Superior temporal gyrus (tissue), 1 donor: ENCODE measurements around the gene PITX2.

Source experiments
- DNase-seq: peaks from one replicate; pipeline ENCODE4 v3.0.0-alpha.2; 2016; ENCODE audit errors: extremely low spot score

Gene PITX2

DNA sequence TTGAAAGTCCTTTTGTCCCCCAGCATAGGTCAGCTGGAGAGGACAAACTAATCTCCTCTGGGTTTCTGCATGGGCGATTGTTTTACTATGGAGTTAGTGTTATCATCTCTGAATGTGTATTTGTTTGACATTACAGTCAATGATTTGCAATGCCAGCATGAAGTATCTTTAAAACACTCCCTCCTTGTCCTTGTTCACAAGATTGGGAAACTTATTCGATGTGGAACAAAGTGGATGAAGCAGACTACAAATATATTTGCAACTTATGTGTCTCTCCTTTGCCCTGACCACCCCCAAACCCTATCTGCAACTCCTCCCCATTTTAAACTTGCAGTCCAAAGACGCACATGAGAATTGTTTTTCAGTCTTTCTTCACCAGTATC, 1.5 kb upstream of the PITX2 start:
- no peak for DNase-seq

DNA sequence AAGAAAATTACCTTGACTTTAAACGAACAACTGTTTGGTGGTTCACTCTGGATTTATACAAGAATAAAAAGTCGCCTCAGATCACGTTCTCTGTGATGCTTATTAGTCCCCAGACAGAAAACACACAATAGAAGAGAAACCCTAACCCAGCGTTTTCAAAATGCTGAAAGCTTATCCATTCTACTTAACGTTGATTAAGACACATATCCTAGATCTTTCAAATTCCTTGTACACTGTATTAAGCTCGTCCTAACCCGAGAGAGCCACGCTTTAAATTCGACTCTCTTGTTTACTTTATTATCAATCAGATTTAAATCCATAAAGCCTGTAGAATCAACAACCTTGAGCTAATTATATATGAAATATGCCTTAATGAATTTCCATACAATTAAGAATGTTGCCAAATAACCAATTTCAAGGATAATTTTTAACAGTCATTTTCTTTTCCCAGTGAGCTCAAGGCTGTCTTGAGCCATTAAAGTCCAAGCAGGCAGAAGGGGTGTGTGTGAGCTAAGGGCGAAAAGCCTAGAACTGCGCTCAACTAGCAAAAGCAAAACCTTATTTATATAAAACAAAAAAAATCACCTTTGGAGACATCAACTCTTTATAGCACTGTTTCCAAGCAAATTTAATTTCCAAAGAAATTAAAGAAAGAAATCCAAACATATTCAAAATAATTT, 981 bp upstream of the PITX2 start:
- DNase-seq: no peak

DNA sequence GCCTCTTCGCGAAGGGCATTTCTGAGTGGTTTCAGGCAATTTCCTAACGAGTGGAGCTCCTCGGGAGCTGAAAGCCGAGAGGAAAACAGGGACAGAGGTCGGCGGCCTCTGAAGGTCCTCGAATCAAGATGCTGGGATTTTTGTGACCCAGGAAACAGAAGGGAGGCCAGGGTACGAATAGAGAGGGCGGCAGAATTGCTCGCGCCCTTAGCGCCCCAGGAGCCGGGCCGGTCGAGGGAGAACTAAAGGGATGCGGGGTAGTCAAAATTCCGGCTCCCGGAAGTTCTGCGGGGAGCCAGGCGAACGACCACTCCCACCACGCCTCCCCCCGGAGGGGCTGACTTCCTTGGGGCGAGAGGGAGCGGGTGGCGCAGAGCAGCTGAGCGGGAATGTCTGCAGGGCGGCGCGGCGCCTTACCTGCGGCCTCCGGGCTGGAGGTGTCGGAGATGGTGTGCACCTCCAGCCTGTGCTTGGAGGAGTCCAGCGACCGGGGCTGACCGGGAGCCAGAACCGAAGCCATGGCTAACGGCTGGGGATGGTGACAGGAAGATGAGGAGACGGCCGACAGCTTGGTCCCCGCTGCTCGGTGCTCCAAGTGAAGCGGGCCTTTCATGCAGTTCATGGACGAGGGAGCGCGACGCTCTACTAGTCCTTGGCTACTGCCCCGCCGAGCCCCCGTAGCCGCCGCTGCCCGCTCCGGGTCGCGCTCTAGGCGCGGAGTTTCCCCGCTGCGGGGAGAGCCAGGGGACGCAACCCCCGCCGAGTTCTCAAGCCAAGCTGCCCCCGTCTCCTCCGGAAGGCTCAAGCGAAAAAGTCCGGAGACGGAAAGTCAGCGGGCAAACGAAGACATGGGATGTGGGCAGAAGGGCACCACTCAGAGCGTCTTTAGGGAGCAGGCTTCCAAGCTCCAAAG, 782 bp downstream of the PITX2 start:
- no peak for DNase-seq

DNA sequence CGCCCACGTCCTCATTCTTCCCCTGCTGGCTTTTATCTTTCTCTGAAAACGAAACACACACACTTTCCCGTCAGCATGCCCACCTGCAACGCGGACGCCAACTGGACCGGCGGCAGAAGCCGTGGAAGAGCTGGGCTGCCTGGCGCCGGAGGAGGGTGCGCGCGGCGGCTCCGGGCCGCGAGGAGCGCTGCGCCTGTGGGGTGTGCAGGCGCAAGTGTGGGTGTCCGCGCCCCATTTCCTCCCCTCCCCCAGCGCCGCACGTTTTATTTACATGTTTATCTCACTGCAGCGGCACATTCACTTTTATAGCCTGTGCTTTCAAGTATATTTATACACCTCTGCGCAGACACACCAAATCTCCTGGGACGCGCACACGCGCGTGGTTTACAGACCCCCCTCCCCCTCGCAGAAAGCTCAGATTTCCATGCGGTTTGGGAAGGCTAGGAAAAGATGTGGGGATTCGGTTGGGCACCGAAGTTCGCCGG, 1.5 kb downstream of the PITX2 start:
- DNase-seq: no peak

DNA sequence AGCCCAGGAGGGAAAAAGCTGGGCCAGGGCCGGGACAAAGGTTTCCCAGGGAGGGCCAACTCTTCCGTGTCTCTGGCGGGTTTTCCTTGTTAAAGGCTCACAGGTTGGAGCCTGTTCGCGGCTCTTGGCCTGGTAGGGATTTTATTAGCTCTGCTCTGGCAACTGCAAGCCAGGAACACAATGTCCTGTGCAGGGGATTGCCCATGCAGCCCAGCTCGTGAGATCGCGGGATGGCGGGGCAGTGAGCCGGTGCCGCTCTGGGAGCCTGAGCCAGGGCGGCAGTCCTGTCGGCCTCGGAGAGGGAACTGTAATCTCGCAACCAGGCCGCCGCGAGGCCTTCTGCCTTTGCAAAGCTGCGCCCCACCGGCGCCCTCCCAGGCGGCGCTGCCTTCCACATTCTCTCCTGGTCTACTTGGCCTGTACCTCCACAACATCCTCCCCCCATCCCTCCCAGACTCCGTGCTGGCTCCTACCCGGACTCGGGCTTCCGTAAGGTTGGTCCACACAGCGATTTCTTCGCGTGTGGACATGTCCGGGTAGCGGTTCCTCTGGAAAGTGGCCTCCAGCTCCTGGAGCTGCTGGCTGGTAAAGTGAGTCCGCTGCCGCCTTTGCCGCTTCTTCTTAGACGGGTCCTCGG, 2.1 kb downstream of the PITX2 start:
- no peak for DNase-seq

DNA sequence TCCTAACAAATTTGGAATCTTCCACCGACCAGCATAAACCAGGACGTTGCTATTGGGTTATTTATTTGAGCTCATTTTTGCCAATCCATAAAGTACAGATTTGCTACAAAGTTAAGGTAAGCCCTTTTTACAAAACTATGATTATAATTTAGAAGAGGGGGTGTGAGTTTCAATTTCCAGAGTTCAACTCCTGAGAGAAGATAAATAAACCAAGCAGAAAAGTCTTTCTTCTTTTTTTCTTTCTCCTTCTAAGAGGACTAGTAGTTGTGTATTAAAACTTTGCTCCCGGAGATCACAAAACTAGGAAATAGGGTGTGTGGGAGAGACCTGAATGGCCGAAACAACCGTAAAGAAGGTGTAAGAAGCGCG, 2.6 kb downstream of the PITX2 start:
- DNase-seq: no peak

DNA sequence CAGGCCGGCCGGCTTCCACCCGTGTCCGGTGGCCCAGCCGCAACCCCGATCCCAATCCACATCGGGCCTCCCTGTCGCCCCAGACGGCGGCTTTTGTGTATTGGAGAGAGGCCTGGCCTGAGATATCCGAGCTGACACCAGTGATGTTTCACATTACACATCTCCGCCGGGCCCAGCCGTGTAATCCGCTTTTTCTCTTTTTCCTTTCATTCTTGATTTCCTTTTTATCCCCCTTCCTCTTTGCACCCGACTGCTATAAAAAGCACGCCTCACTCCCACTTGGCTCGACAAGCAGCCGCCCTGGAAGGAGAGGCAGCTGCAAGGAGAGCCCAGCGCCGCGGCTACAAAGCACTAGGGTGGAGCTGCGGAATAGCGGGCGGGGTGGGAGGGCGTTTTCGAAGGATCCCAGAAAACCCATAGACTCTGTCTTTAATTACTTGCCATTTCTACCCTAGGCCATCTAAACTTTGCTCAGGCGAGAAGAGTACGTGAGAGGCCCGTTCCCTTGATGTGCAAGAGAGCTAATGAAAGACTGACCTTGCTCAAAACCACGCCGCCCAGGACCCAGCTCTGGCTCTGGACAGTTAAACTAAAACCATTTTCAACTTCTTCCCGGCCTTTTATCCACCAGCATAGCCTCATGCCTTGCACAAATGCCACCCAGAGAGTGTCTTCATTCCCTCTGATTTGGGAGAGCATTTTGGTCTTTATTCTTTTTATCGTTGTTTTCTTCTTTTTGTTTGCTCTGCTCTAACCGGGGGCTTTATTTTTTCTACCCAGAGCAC, 3.2 kb downstream of the PITX2 start:
- DNase-seq: no peak

DNA sequence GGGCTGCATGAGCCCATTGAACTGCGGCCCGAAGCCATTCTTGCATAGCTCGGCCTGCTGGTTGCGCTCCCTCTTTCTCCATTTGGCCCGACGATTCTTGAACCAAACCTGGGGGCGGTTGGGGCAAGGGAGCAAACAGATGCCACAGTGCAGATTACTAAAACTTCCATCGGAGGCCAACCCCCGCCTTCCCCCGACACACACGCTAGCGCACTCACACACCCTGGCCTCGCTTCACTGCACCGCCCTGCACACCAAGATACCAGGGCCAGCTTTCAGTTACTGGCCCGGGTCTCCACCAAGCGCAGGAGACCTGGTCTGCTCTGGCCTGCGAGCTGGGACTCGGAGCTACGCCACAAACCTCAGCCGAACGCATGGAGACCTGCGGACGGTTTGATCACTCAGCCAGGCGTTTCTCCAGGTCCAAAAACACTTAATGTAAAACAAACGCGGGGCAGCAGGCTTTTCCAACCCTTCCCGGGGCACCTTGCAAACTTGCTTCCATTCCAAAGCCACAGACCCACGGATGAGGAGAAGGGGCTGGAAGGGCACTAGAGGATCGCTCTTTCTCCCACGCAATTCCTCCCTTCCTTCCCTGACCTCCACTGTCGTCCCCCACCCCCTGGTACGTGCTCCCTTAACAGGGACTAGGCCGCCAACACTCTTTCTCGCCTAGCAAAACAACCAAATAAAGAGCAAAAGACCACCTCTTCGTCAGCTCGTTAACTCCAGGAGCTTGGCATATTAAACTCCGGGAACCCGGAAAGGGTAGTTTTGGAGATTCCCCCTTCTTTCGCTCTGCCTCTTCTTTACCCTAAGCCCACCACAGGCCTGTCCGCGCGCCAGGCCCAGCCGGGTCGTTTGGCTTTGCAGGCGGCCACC, 4.1 kb downstream of the PITX2 start:
- no peak for DNase-seq

DNA sequence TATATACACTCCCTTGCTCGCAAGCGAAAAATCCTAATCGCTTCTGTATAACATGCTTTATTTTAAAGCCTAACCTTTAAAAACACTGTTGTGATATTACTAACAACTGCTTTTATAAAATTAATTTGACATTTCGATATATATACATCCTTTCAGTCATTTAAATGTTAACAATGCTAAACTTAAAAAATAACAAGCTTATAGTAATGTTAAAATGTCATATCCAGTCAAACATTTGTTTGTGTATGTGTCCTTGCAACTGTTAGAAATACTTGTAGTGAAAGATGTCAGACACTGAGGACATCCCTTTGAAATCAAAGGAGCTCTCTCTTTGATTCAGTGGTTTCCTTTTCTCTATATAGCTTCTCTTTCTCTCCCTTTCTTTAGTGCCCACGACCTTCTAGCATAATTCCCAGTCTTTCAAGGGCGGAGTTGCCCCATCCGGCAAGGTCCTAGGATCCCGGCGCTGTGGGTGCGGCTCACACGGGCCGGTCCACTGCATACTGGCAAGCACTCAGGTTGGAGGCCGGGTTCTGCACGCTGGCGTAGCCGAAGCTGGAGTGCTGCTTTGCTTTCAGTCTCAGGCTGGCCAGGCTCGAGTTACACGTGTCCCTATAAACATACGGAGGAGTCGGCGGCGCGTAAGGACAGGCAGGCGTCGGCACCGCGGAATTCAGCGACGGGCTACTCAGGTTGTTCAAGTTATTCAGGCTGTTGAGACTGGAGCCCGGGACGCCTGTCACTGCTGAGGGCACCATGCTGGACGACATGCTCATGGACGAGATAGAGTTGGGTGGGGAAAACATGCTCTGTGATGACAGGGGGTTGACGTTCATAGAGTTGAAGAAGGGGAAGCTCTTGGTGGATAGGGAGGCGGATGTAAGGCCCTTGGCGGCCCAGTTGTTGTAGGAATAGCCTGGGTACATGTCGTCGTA, 5.0 kb downstream of the PITX2 start:
- no peak for DNase-seq

DNA sequence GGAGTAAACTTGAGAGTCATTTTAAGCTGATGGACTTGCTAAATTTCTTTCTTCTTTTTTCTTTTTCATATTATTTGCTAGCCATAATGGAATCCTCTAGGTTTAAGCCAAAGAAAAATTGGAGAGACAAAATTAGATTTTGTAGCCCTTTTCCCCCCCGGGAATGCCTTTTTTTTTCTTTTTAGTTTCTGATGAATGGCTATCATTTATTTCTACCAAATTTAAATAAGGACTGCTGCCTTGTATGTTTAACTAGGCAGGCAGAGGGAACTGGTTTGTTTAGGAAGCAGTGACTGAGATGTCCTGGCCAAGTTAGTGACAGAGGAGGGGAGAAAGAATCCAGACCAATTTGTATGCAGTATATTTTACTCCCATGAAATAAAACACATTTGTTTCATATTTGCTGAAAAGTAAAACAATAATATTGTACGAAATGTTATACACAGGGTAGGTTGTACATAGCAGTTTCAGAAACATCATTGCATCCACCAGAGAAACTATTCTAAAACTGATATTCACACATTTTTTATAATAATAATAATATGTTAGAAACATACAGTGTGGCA, 5.7 kb downstream of the PITX2 start:
- no peak for DNase-seq

DNA sequence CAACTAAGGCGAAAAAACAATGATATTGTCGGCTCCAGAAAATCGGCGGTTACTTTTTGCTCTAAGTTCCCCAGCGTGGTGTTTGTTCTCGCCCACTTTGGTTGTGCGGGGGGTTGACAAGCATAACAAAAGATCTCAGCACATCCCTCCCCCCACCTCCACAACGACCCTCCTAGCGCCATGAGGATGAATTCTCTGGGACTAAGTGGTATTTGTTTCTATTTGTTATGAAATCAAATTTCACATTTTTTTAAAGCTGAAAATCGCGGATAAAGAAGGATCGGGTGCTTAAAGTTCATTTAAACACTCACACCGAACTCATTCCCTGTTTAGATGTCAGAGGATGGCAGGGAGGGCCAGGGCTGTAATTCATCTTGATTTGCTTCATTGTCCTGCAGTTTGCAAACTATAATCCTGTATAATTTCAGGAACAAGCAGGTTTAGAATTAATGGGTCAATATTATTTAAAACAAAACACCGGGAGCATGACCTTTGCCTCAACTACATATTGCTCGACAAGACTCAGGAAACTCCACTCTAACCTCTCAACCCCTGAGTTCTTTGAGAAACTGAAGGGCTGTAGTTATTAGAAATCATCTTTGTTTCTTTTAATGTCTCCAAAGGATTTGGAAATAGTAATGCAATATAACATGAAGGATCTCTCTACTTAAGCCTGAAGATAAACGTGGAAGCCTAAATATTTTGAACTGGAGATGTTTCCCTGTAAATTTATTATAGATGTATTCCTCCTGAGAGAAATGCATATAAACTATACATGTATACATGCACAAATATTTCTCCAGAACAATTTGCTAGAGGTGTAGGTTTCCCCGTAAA, 6.4 kb downstream of the PITX2 start:
- DNase-seq: no peak

DNA sequence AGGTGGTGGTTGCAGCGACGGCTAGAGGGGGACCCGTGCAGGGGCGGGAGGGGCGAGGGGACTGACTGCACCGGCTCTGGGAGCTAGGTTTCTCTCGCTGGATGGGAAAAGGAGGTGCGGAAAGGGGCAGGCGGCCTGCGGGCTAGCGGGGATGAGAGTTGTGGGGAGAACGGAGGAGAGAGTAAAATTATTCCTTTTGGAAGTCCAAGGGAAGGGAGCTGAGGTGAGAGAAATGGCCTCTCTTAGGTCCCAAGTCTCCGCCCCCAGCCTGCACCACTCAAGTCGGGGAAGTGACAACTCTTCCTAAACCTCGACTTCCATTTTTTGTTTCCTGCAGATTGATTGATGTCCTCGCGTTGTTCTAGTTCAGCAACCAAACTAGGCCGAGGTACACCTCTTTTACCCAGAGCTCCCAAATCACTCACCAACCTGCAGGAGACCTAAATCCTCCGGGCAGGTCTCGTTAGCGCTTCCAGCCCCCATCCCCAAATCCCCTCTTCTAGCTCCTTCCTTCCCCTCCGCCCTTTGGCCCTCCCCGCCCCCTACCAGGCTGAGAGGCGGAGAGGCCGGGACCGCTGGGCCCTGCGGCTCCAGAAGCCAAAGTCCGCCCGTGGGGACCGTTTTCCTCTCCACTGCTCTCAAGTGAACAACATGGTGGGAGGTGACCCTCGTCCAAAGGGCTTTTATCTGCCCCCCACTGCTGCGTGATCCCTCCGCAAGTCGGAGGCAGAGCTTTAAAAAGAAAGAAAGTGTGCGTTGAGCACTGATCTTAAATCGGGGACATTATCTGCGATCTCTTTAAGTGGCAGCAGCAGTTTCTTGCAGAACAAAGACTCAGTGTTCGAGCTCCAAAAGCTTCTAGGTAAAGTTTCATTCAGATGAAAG, 7.3 kb downstream of the PITX2 start:
- no peak for DNase-seq

DNA sequence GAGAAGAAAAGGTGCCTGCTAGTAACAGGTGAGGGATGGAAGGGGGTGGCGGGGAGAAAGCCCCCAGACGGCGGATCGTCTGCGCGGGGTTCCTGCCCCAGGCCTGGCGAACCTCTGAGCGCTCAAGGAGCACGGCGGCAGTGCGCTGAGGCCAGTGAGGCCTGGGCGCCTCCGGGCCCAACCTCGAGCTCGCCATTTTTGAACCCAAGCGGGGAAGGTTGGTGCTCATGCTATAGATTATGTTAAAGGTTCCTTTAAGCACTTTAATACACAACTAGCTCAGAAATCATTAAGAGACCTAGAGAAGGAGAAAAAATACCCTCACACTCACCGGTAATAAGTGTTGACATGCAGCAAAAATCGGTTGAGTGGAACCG, 7.9 kb downstream of the PITX2 start:
- DNase-seq: no peak

DNA sequence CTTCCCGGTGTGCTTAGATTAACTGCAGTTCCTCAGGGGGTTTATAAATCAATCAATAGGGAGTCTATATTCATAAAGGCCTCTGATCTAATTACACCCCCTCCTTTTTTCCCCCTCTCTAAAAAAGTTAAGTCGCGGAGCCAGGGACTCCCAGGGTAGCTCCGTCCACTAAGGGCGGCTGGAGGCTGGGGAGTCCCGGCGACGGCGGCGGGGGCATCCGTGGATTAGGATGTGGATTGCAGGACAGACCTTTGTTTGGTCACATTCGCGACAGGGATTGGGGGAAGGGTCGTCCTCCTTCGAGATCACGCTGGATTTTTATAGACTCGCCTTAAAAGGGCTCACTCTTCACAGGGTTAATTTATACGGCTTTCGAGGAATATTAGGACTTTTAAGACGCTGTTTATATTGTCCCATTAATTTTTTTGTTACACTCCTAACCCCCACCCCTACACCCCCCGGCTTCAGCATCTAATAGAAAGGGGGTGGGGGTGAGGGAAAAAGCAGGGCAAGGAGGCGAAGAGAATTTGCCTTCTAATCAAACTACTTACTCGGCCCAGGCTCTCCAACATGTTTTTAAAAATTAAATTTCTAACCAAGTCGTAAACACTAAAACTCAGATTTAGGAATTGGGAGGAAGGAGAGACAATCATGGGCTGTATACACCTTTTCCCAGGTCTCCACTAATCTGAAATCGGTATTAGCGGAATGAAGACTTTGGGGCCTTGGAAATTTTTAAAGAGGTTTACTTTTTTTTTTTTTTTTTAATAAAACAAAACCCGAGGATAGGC, 8.5 kb downstream of the PITX2 start:
- no peak for DNase-seq

DNA sequence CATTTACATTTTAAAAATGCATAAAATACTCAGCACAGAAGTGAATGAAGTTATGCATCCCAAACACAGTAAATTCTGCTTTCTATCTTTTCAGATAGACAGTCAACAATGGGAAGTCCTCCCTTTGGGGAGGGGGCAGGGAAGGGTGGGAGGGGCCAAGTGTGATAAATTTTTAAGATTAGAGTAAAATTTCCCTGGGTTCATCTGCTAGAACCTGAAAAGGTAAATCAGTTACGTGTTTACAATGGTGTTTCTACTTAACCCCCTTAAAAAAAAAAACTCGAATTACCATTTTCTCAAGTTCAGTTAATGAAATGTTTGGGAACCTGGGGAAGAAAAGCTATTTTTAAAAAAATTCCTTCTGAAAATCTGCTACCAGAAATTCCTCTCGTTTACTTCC, 9.1 kb downstream of the PITX2 start:
- no peak for DNase-seq

DNA sequence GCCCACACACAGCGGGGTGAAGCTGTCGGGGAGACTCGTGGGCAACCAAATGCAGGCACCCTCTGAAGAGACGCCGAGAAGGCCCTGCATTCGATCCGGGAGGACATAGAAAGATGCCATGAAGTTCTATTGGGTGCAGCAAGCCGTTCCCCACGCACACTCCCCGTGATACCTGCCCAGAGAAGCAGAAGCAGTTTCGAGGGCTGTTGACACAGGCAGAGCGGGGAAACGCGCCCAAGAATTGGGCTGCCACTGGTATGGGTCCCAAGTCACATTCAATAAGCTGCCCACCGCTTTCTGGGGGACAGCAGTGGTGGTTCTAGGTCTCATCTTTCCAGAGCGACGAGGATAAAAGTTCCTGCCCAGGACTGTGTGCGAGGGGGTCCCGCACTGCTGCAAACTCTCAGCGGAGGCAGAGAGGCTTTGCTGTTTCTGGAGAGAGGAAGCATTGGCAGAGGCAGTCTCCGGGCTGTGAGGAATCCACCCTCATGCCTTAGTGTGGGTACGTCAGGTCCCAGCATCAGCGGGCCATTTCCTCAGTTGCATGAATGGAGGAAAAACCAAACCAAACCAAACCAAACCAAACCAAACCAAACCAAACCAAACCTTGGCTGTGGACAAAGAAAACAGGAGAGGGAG, 10.1 kb downstream of the PITX2 start:
- DNase-seq: no peak
